HCT116 (cell line): ENCODE measurements around the gene GPLD1. TPM values are rescaled to one million over a fixed set of nuclear protein-coding genes. Genes with fewer than 3 reads are reported as not detected.

Experiments used
- ATAC-seq: fragments of 200-7000 bp; cut with Tn5 transposase; 2 replicates; pipeline ENCODE4 v1.9.1; 2020; ENCODE audit warnings: mild to moderate bottlenecking, moderate library complexity
- BruUV-seq: library from RNA; stranded (reverse); fragments of 400-500 nt; replicated peaks from 2 replicates; lab custom pipeline; 2021; lab: Mats Ljungman, UMichigan
- CTCF ChIA-PET: fragments of 300-600 bp; sonication (Branson Sonifier 250); formaldehyde crosslinking; loops from one replicate; lab custom pipeline; 2021; ENCODE audit warnings: antibody characterized with exemption; lab: Charles Lee
- POLR2A ChIA-PET: fragments of 300-600, 350-600 bp; sonication (Branson Sonifier 250); formaldehyde crosslinking; loops from one replicate; lab custom pipeline; 2021; ENCODE audit warnings: antibody characterized with exemption; lab: Charles Lee
- RAD21 ChIA-PET, 2 experiments: fragments of 300-600 bp; sonication (Branson Sonifier 250); formaldehyde crosslinking; loops; one replicate each; lab custom pipeline; 2023; ENCODE audit warnings: low total read pairs in 2 of 2; ENCODE audit not compliant: uncharacterized antibody in 2 of 2, unreplicated experiment in 2 of 2, low non-redundant PET in 1 of 2; lab: Charles Lee
- DNase-seq: peaks from one replicate; pipeline ENCODE4 v3.0.0-alpha.2; 2010; ENCODE audit warnings: low read depth, low spot score
- H2AFZ ChIP-seq: fragments of 200-600 bp; shearing (Covaris generic), sonication (generic); 2 replicates; pipeline ENCODE4 v1.6.1; 2017; ENCODE audit warnings: low read depth, mixed run types, mixed read lengths, antibody characterized with exemption, low read length; ENCODE audit not compliant: poor library complexity, severe bottlenecking
- H3K27ac ChIP-seq: 2 replicates; pipeline ENCODE4 v1.5.1; 2012; ENCODE audit warnings: low read depth, low read length
- H3K27me3 ChIP-seq: fragments of 200-600 bp; sonication (generic); 2 replicates; pipeline ENCODE4 v1.6.1; 2016; ENCODE audit warnings: mixed run types, low read length, mixed read lengths; ENCODE audit not compliant: insufficient read depth
- H3K36me3 ChIP-seq, 2 experiments: fragments of 200-500 bp in 1 of 2; fragments of 200-600 bp in 1 of 2; sonication (Bioruptor generic) in 1 of 2; sonication (generic) in 1 of 2; 2 replicates each; pipeline versions ENCODE4 v1.5.1 to v1.6.1; 2014 to 2016; ENCODE audit warnings: low read length in 2 of 2, inconsistent platforms in 1 of 2, mixed read lengths in 1 of 2, mixed run types in 1 of 2; ENCODE audit not compliant: insufficient read depth in 2 of 2, control insufficient read depth in 1 of 2
- H3K4me1 ChIP-seq, 2 experiments: fragments of 200-600 bp in 1 of 2; sonication (generic) in 1 of 2; 2 replicates each; pipeline versions ENCODE4 v1.5.1 to v1.6.1; 2012 to 2017; ENCODE audit warnings: low read length in 2 of 2, inconsistent platforms in 1 of 2, mild to moderate bottlenecking in 1 of 2, mixed read lengths in 1 of 2, mixed run types in 1 of 2, moderate library complexity in 1 of 2; ENCODE audit not compliant: insufficient read depth in 2 of 2, control insufficient read depth in 1 of 2
- H3K4me2 ChIP-seq: fragments of 200-600 bp; sonication (generic); 2 replicates; pipeline ENCODE4 v1.6.1; 2017; ENCODE audit warnings: mixed run types, low read length, mixed read lengths
- H3K4me3 ChIP-seq, 2 experiments: fragments of 200-600 bp in 1 of 2; sonication (generic) in 1 of 2; replicated peaks in 1 of 2; 2 replicates each; pipeline ENCODE4 v1.5.1; 2011 to 2016; ENCODE audit warnings: low read length in 2 of 2, control low read depth in 1 of 2, low read depth in 1 of 2, mild to moderate bottlenecking in 1 of 2, mixed read lengths in 1 of 2, mixed run types in 1 of 2
- H3K79me2 ChIP-seq: fragments of 200-600 bp; sonication (generic); 2 replicates; pipeline ENCODE4 v1.6.1; 2017; ENCODE audit warnings: mild to moderate bottlenecking, mixed run types, low read length, moderate library complexity, mixed read lengths; ENCODE audit not compliant: insufficient read depth
- H3K9ac ChIP-seq: fragments of 200-600 bp; sonication (generic); 2 replicates; pipeline ENCODE4 v1.6.1; 2016; ENCODE audit warnings: low read length, mixed read lengths
- H3K9me2 ChIP-seq: fragments of 200-600 bp; sonication (generic), shearing (Covaris generic); 2 replicates; pipeline ENCODE4 v1.6.1; 2017; ENCODE audit warnings: mixed run types, mild to moderate bottlenecking, moderate library complexity; ENCODE audit not compliant: insufficient read depth
- H3K9me3 ChIP-seq, 2 experiments: fragments of 200-500 bp in 1 of 2; fragments of 200-600 bp in 1 of 2; sonication (Bioruptor generic) in 1 of 2; sonication (generic) in 1 of 2; 2 replicates each; pipeline ENCODE4 v1.6.1; 2014 to 2017; ENCODE audit warnings: low read length in 2 of 2, mixed read lengths in 2 of 2, inconsistent platforms in 1 of 2, low read depth in 1 of 2, mild to moderate bottlenecking in 1 of 2, mixed run types in 1 of 2, moderate library complexity in 1 of 2; ENCODE audit not compliant: control insufficient read depth in 1 of 2, insufficient read depth in 1 of 2
- H4K20me1 ChIP-seq: fragments of 200-600 bp; sonication (generic), shearing (Covaris generic); 2 replicates; pipeline ENCODE4 v1.6.1; 2017; ENCODE audit warnings: mixed run types, mild to moderate bottlenecking, moderate library complexity; ENCODE audit not compliant: insufficient read depth
- EGR1 ChIP-seq: IDR thresholded peaks from 2 replicates; pipeline ENCODE4 v1.6.1; 2012; ENCODE audit warnings: low read depth
- ELF1 ChIP-seq: IDR thresholded peaks from 2 replicates; pipeline ENCODE4 v1.6.1; 2012; ENCODE audit warnings: low read depth, borderline replicate concordance
- EZH2 ChIP-seq: fragments of 200-600 bp; sonication (generic); IDR thresholded peaks from 2 replicates; pipeline ENCODE4 v1.6.1; 2017; ENCODE audit warnings: antibody characterized with exemption, mixed run types
- EZH2phosphoT487 ChIP-seq: fragments of 200-600 bp; IDR thresholded peaks from 2 replicates; pipeline ENCODE4 v1.6.1; 2018; ENCODE audit warnings: antibody characterized with exemption, borderline replicate concordance
- FOSL1 ChIP-seq: IDR thresholded peaks from 2 replicates; pipeline ENCODE4 v1.6.1; 2012; ENCODE audit warnings: low read depth
- JUND ChIP-seq: IDR thresholded peaks from 2 replicates; pipeline ENCODE4 v1.6.1; 2012
- SIN3A ChIP-seq: IDR thresholded peaks from 2 replicates; pipeline ENCODE4 v1.6.1; 2012; ENCODE audit warnings: low read depth
- SP1 ChIP-seq: IDR thresholded peaks from 2 replicates; pipeline ENCODE4 v1.6.1; 2012; ENCODE audit warnings: low read depth
- ZNF274 ChIP-seq: fragments of 200-500 bp; sonication (Bioruptor generic); IDR thresholded peaks from 2 replicates; pipeline ENCODE4 v1.6.1; 2014; ENCODE audit warnings: mild to moderate bottlenecking, low read depth, low read length, inconsistent platforms
- intact Hi-C: fragments of 100-400 bp; cut with micrococcal nuclease; formaldehyde crosslinking; loops from 2 replicates; pipeline ENCODE4 v1.10.0; 2022
- total RNA-seq: library from RNA; stranded (reverse); gene quantifications from one replicate; pipeline ENCODE4 v1.2.1, GENCODE V29; 2021; ENCODE audit not compliant: unreplicated experiment
- TF ChIP-seq, protein P1 (sequence below): IDR thresholded peaks from 2 replicates; pipeline ENCODE4 v1.6.1; 2012; ENCODE audit warnings: low read depth

The GPLD1 gene
- total RNA-seq, 1 experiment from 2014 or later = 2.1 TPM

DNA sequence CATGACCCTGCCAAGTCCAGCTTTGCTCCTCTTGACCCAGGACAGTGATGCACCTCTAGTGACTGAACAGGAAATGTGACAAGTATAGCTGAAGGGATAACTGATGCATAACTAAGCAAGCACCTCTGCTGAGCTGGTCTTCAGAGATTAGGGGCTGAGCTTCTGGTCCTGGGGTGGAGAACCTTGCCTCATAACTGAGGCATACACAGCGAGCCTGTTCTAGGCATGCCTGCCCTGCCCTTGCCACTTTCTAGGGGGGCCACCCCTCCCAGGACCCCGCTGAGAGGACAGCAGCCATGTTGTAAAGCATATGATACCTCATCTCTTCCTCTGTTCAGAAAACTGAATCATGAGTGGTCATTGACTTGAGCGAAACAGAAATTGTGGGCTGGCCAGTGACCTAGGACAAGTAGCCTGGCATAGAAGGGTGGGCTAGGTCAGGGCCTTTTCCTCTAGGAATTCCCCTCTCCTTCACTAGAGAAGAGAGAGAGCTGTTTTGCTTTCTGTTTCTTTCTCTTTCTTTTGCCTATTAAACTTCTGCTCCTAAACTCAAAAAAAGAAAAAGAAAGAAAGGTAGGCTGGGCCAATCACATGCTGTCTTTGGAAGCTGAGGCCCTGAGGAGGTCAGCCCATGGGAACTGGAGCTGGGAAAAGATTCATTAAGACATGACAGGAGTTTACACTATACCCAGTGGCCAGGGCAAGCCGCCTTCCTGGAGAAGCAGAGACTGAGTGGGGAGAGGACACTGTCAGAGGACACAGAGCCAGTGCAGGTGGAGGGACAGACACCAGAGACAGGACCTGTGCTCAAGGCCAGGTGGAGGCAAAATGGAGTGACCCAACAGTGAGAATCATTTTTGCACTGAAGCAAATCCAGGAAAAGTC lies 28.5 kb upstream of the GPLD1 start:
- no peaks in the 10 kb centered on the region for H3K27me3 ChIP-seq
- ChIA-PET POLR2A (no interaction called here), RAD21 (no interaction called here)
- no TSS peak for BruUV-seq
- TF ChIP-seq FOSL1 (no peak), ZNF274 (no peak), JUND (no peak), EZH2phosphoT487 (no peak), SIN3A (no peak), EZH2 (no peak), SP1 (no peak), ELF1 (no peak), EGR1 (no peak)
- TF ChIP-seq, protein P1, sequence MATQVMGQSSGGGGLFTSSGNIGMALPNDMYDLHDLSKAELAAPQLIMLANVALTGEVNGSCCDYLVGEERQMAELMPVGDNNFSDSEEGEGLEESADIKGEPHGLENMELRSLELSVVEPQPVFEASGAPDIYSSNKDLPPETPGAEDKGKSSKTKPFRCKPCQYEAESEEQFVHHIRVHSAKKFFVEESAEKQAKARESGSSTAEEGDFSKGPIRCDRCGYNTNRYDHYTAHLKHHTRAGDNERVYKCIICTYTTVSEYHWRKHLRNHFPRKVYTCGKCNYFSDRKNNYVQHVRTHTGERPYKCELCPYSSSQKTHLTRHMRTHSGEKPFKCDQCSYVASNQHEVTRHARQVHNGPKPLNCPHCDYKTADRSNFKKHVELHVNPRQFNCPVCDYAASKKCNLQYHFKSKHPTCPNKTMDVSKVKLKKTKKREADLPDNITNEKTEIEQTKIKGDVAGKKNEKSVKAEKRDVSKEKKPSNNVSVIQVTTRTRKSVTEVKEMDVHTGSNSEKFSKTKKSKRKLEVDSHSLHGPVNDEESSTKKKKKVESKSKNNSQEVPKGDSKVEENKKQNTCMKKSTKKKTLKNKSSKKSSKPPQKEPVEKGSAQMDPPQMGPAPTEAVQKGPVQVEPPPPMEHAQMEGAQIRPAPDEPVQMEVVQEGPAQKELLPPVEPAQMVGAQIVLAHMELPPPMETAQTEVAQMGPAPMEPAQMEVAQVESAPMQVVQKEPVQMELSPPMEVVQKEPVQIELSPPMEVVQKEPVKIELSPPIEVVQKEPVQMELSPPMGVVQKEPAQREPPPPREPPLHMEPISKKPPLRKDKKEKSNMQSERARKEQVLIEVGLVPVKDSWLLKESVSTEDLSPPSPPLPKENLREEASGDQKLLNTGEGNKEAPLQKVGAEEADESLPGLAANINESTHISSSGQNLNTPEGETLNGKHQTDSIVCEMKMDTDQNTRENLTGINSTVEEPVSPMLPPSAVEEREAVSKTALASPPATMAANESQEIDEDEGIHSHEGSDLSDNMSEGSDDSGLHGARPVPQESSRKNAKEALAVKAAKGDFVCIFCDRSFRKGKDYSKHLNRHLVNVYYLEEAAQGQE = no peak
- TF ChIP-seq, all 23 proteins: peak for 0
- Histone ChIP-seq H3K9me3 (no peaks in the 10 kb centered on the region), H3K79me2 (no peaks in the 10 kb centered on the region), H3K27ac (no peak overlapping the region), H3K4me3 (no peak overlapping the region), H3K4me1 (no peaks in the 10 kb centered on the region), H3K4me2 (no peak overlapping the region), H3K9ac (no peak overlapping the region), H4K20me1 (no peaks in the 10 kb centered on the region), H3K9me2 (no peaks in the 10 kb centered on the region), H2AFZ (no peak overlapping the region), H3K36me3 (no peaks in the 10 kb centered on the region)
- DNase-seq = no peak
- no peak for ATAC-seq
- intact Hi-C loops = no loop called here
- CTCF ChIA-PET = interaction anchor here (1.0 kb wide), 1 partner anchor 23 kb away, joined by 3 read pairs; the partner anchor contains the start of gene ALDH5A1
